CD4-positive, alpha-beta T cell treated with Interleukin-2 at 100 ng/mL for 4 hours (primary cell): ENCODE measurements around the gene SHISA8.
"Not testable (repeated sequence)": the region's sequence is repeated elsewhere in the genome, so short reads cannot be mapped to it uniquely, and the experiment has no call there.

ENCODE experiments used
- DNase-seq: peaks from one replicate; pipeline ENCODE4 v3.0.0-alpha.2; 2020; ENCODE audit warnings: low spot score

SHISA8 gene

GRCh38 chr22:41899110-41899509 lies 15.8 kb downstream of the SHISA8 start:
- no peak for DNase-seq

- DNase-seq = no peak
These were observed 16.2 kb downstream of the SHISA8 start for GRCh38 chr22:41898645-41899044.

GRCh38 chr22:41893591-41894375 lies 21.1 kb downstream of the SHISA8 start:
- DNase-seq = no peak

- no peak for DNase-seq
These were observed 22.2 kb downstream of the SHISA8 start for GRCh38 chr22:41892721-41893120.

GRCh38 chr22:41891407-41891806 lies 23.5 kb downstream of the SHISA8 start:
- DNase-seq = no peak

- DNase-seq = no peak
These were observed 26.2 kb downstream of the SHISA8 start for GRCh38 chr22:41888627-41889200.

- DNase-seq = no peak
These were observed 29.4 kb downstream of the SHISA8 start for GRCh38 chr22:41885516-41885915.

- DNase-seq = no peak
These were observed 29.8 kb downstream of the SHISA8 start for GRCh38 chr22:41885116-41885515.

- no peak for DNase-seq
These were observed 31.5 kb downstream of the SHISA8 start for GRCh38 chr22:41883400-41883799.

- DNase-seq = no peak
These were observed 34.2 kb downstream of the SHISA8 start for GRCh38 chr22:41880653-41881052.

- DNase-seq = peak; percentile 21
These were observed 38.2 kb downstream of the SHISA8 start for GRCh38 chr22:41876675-41877074.

- no peak for DNase-seq
These were observed 38.6 kb downstream of the SHISA8 start for GRCh38 chr22:41876275-41876674.

- no peak for DNase-seq
These were observed 39.2 kb downstream of the SHISA8 start for GRCh38 chr22:41875531-41876270.

GRCh38 chr22:41874090-41874489 lies 40.8 kb downstream of the SHISA8 start:
- no peak for DNase-seq

- peak; percentile 55 for DNase-seq
These were observed 41.5 kb downstream of the SHISA8 start for GRCh38 chr22:41873391-41873790.

GRCh38 chr22:41870786-41871185 lies 44.1 kb downstream of the SHISA8 start:
- DNase-seq = no peak

- DNase-seq = not testable (repeated sequence)
These were observed 44.8 kb downstream of the SHISA8 start for GRCh38 chr22:41870081-41870480.

GRCh38 chr22:41868556-41868955 lies 46.3 kb downstream of the SHISA8 start:
- DNase-seq = no peak

GRCh38 chr22:41863472-41863871 lies 51.4 kb downstream of the SHISA8 start:
- no peak for DNase-seq

- DNase-seq = peak; percentile 6
These were observed 52.2 kb downstream of the SHISA8 start for GRCh38 chr22:41862530-41863266.

- DNase-seq = peak; percentile 83
These were observed 52.7 kb downstream of the SHISA8 start for GRCh38 chr22:41862160-41862529.
